HepG2 (cell line): ENCODE measurements around the gene ADAMTS17. TPM values are rescaled to one million over a fixed set of nuclear protein-coding genes. Genes with fewer than 3 reads are reported as not detected.

ENCODE experiments used
- ATAC-seq: fragments of 200-7000 bp; cut with Tn5 transposase; 3 replicates; pipeline ENCODE4 v1.9.1; 2020; ENCODE audit warnings: mild to moderate bottlenecking, moderate library complexity
- BruUV-seq: library from RNA; stranded (reverse); fragments of 400-500 nt; replicated peaks from 2 replicates; lab custom pipeline; 2021; lab: Mats Ljungman, UMichigan
- CTCF ChIA-PET: fragments of 300-600 bp; formaldehyde crosslinking; extraction: SDS; loops from one replicate; lab custom pipeline; 2021; ENCODE audit warnings: low total read pairs, inconsistent platforms, low intra/inter-chr PET ratio; lab: Yijun Ruan, JAX
- POLR2A ChIA-PET: fragments of 350-600 bp; sonication (Branson Sonifier 250); formaldehyde crosslinking; loops from one replicate; lab custom pipeline; 2020; ENCODE audit warnings: antibody characterized with exemption, inconsistent platforms; lab: Yijun Ruan, JAX
- DNase-seq: peaks from one replicate; pipeline ENCODE4 v3.0.0-alpha.2; 2015; ENCODE audit warnings: low spot score
- FAIRE-seq: peaks from 3 replicates; lab custom pipeline; 2011; peaks lifted over from hg19 to GRCh38; lab: Jason Lieb, UNC
- H2AFZ ChIP-seq: one replicate; pipeline ENCODE4 v1.6.1; 2011; ENCODE audit warnings: low read length, inconsistent platforms
- H3K27ac ChIP-seq: fragments of 300-600 bp; 3 replicates; pipeline ENCODE4 v1.8.0; 2011; ENCODE audit warnings: mixed run types, mild to moderate bottlenecking, mixed read lengths, low read length, inconsistent platforms; ENCODE audit not compliant: insufficient read depth; ENCODE audit errors: extremely low read length
- H3K27me3 ChIP-seq, 2 experiments: fragments of 200-600 bp in 1 of 2; 2 replicates in 1 of 2; 3 replicates in 1 of 2; pipeline versions ENCODE4 v1.6.0 to v1.8.0; 2011; ENCODE audit warnings: low read length in 2 of 2, mild to moderate bottlenecking in 2 of 2, moderate library complexity in 2 of 2, inconsistent platforms in 1 of 2; ENCODE audit not compliant: insufficient read depth in 2 of 2, control insufficient read depth in 1 of 2
- H3K36me3 ChIP-seq, 2 experiments: fragments of 200-600 bp in 1 of 2; replicated peaks in 1 of 2; 2 replicates in 1 of 2; 3 replicates in 1 of 2; pipeline versions ENCODE4 v1.5.1 to v1.8.0; 2011; ENCODE audit warnings: low read length in 2 of 2, inconsistent platforms in 1 of 2; ENCODE audit not compliant: insufficient read depth in 2 of 2, control insufficient read depth in 1 of 2
- H3K4me1 ChIP-seq: 2 replicates; pipeline ENCODE4 v1.5.1; 2012; ENCODE audit warnings: low read length, inconsistent platforms; ENCODE audit not compliant: insufficient read depth
- H3K4me2 ChIP-seq: 2 replicates; pipeline ENCODE4 v1.6.0; 2011; ENCODE audit warnings: low read depth, low read length, inconsistent platforms
- H3K4me3 ChIP-seq, 3 experiments: fragments of 200-600 bp in 1 of 3; sonication (generic), shearing (Covaris generic) in 1 of 3; replicated peaks in 1 of 3; 2 replicates each; pipeline ENCODE4 v1.5.1; 2011 to 2016; ENCODE audit warnings: low read length in 3 of 3, inconsistent platforms in 2 of 3, low read depth in 2 of 3, mild to moderate bottlenecking in 2 of 3, control low read depth in 1 of 3, mixed read lengths in 1 of 3; ENCODE audit not compliant: insufficient read depth in 1 of 3
- H3K79me2 ChIP-seq: one replicate; pipeline ENCODE4 v1.6.1; 2011; ENCODE audit warnings: low read length, inconsistent platforms; ENCODE audit not compliant: insufficient read depth
- H3K9ac ChIP-seq: 2 replicates; pipeline ENCODE4 v1.6.0; 2011; ENCODE audit warnings: mild to moderate bottlenecking, low read depth, low read length, inconsistent platforms; ENCODE audit not compliant: insufficient read depth
- H3K9me3 ChIP-seq: 2 replicates; pipeline ENCODE4 v1.5.1; 2012; ENCODE audit warnings: mild to moderate bottlenecking, low read length
- H4K20me1 ChIP-seq: 2 replicates; pipeline ENCODE4 v1.6.0; 2011; ENCODE audit warnings: inconsistent platforms, mild to moderate bottlenecking, low read length, moderate library complexity; ENCODE audit not compliant: insufficient read depth
- ELF4 ChIP-seq: sonication (generic); formaldehyde crosslinking; IDR thresholded peaks from 2 replicates; pipeline ENCODE4 v1.5.0; 2020; ENCODE audit warnings: missing genetic modification reagents, mild to moderate bottlenecking, moderate library complexity, borderline replicate concordance
- FOXA3 ChIP-seq: IDR thresholded peaks from 2 replicates; pipeline ENCODE4 v1.6.1; 2016; ENCODE audit warnings: missing genetic modification reagents, missing compliant biosample characterization
- HOXA9 ChIP-seq: sonication (generic); formaldehyde crosslinking; IDR thresholded peaks from 2 replicates; pipeline ENCODE4 v1.8.1; 2022; ENCODE audit warnings: missing genetic modification reagents, mild to moderate bottlenecking, moderate library complexity, borderline replicate concordance
- JUN ChIP-seq: sonication (generic); formaldehyde crosslinking; IDR thresholded peaks from 2 replicates; pipeline ENCODE4 v1.4.0; 2020; ENCODE audit warnings: mild to moderate bottlenecking, missing genetic modification reagents
- SATB2 ChIP-seq: sonication (generic); formaldehyde crosslinking; IDR thresholded peaks from 2 replicates; pipeline ENCODE4 v1.5.0; 2020; ENCODE audit warnings: missing genetic modification reagents
- ZNF160 ChIP-seq: sonication (generic); formaldehyde crosslinking; IDR thresholded peaks from 2 replicates; pipeline ENCODE4 v1.8.0; 2022; ENCODE audit warnings: mild to moderate bottlenecking, inconsistent platforms, missing genetic modification reagents
- WGBS: methylation state at CpG from one replicate; pipeline ENCODE4 v1.1.6; 2017; ENCODE audit warnings: low lambda C conversion rate; 5-methylcytosine and 5-hydroxymethylcytosine counted together
- in situ Hi-C: cut with HindIII; loops from 2 replicates; pipeline ENCODE4 v1.10.0; 2017; ENCODE audit warnings: low pct_unique_long_range_greater_than_20kb; ENCODE audit not compliant: extremely low pct_ligation_motif_present
- intact Hi-C: fragments of 100-400 bp; cut with micrococcal nuclease; formaldehyde crosslinking; loops from one replicate; pipeline ENCODE4 v1.10.0; 2022; ENCODE audit not compliant: unreplicated experiment
- polyA plus RNA-seq, 8 experiments: library from polyadenylated mRNA; depleted of rRNA in 3 of 8; stranded (reverse) in 7 of 8; unstranded in 1 of 8; fragments of >200 nt; fragmentation: Illumina TruSeq in 4 of 8; extraction: Trizol in 4 of 8; gene quantifications; 2 replicates each; pipeline versions ENCODE4 v1.2.1 to v1.2.3, GENCODE V29; 2011 to 2016; ENCODE audit warnings: low read depth in 4 of 8, missing spikeins in 1 of 8, mixed read lengths in 1 of 8; ENCODE audit not compliant: insufficient read depth in 1 of 8
- total RNA-seq, 5 experiments: library from RNA; depleted of rRNA; stranded (reverse); fragments of >200 nt; fragmentation: Illumina TruSeq; extraction: Trizol; gene quantifications; 2 replicates each; pipeline ENCODE4 v1.2.3, GENCODE V29; 2016; ENCODE audit warnings: low read depth in 1 of 5
- TF ChIP-seq, protein P1 (sequence below): sonication (generic); formaldehyde crosslinking; IDR thresholded peaks from 2 replicates; pipeline ENCODE4 v1.4.0; 2020; ENCODE audit warnings: missing genetic modification reagents, mild to moderate bottlenecking, borderline replicate concordance
- TF ChIP-seq, protein P2 (sequence below): sonication (generic); formaldehyde crosslinking; IDR thresholded peaks from 2 replicates; pipeline ENCODE4 v1.9.0; 2021; ENCODE audit warnings: missing genetic modification reagents, borderline replicate concordance
- TF ChIP-seq, protein P3 (sequence below): sonication (generic); formaldehyde crosslinking; IDR thresholded peaks from 2 replicates; pipeline ENCODE4 v1.8.0; 2022; ENCODE audit warnings: low read depth, missing genetic modification reagents

The ADAMTS17 gene
- total and polyA plus RNA-seq, 2 of the 13 experiments (the other 11 are each of a cell fraction or from before 2014, with no cell fraction given): 0.02 to 0.04 TPM

DNA sequence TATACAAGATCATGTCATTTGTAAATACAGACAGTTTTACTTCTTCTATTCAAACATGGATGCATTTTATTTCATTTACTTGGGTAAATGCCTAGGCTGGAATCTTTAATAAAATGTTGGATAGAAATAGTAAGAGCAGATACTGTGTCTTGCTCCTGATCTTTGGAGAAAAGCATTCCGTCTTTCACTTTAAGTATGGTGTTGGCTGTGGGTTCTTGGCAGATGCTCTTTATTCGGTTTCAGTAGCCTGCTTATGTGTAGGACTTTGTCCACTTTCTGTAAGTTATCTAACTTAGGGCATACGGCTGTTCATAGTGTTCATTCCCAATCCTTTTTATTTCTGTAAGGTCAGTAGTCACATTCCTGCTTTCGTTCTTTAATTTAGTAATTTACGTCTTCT, 303.0 kb downstream of the ADAMTS17 start:
- FAIRE-seq (no peak), ATAC-seq (no peak), DNase-seq (no peak)
- Histone ChIP-seq H3K4me1 (0 out of 2 replicates have a peak, but pooled peaks cover 6% of the 10 kb centered on the region), H3K9me3 (no peaks in the 10 kb centered on the region), H4K20me1 (no peaks in the 10 kb centered on the region), H3K79me2 (no peaks in the 10 kb centered on the region), H3K4me2 (no peak overlapping the region), H2AFZ (no peak overlapping the region), H3K36me3 (no peaks in the 10 kb centered on the region), H3K27ac (no peak overlapping the region), H3K4me3 (no peak overlapping the region), H3K27me3 (peaks cover 0 to 2% of the 10 kb centered on the region in 2 experiments; a peak in 2 of 5 replicates), H3K9ac (no peak overlapping the region)
- POLR2A ChIA-PET: no interaction called here
- TF ChIP-seq FOXA3 (no peak), SATB2 (CRISPR knock-in tag) (no peak), JUN (CRISPR knock-in tag) (no peak), ELF4 (CRISPR knock-in tag) (no peak), HOXA9 (CRISPR knock-in tag) (no peak), ZNF160 (CRISPR knock-in tag) (no peak)
- TF ChIP-seq, protein P1, sequence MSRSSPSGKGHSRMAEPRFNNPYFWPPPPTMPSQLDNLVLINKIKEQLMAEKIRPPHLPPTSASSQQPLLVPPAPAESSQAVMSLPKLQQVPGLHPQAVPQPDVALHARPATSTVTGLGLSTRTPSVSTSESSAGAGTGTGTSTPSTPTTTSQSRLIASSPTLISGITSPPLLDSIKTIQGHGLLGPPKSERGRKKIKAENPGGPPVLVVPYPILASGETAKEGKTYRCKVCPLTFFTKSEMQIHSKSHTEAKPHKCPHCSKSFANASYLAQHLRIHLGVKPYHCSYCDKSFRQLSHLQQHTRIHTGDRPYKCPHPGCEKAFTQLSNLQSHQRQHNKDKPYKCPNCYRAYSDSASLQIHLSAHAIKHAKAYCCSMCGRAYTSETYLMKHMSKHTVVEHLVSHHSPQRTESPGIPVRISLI (CRISPR knock-in tag): no peak
- TF ChIP-seq, protein P2, sequence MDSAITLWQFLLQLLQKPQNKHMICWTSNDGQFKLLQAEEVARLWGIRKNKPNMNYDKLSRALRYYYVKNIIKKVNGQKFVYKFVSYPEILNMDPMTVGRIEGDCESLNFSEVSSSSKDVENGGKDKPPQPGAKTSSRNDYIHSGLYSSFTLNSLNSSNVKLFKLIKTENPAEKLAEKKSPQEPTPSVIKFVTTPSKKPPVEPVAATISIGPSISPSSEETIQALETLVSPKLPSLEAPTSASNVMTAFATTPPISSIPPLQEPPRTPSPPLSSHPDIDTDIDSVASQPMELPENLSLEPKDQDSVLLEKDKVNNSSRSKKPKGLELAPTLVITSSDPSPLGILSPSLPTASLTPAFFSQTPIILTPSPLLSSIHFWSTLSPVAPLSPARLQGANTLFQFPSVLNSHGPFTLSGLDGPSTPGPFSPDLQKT (CRISPR knock-in tag): no peak
- TF ChIP-seq, protein P3, sequence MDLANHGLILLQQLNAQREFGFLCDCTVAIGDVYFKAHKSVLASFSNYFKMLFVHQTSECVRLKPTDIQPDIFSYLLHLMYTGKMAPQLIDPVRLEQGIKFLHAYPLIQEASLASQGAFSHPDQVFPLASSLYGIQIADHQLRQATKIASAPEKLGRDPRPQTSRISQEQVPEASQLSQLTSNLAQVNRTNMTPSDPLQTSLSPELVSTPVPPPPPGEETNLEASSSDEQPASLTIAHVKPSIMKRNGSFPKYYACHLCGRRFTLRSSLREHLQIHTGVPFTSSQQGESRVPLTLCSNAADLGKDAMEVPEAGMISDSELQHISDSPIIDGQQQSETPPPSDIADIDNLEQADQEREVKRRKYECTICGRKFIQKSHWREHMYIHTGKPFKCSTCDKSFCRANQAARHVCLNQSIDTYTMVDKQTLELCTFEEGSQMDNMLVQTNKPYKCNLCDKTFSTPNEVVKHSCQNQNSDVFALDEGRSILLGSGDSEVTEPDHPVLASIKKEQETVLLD (CRISPR knock-in tag): no peak
- WGBS: 37% methylated on average over 5 of the region's 5 CpGs
- BruUV-seq: no TSS peak
- CTCF ChIA-PET: no interaction called here
- in situ Hi-C loops (no loop called here), intact Hi-C loops (no loop called here)
